Measurements from ENCODE around the gene ANKRD33B.
A peak's percentile ranks its signal among the peaks of the same experiment; 100 is the strongest.

The ANKRD33B gene

DNA sequence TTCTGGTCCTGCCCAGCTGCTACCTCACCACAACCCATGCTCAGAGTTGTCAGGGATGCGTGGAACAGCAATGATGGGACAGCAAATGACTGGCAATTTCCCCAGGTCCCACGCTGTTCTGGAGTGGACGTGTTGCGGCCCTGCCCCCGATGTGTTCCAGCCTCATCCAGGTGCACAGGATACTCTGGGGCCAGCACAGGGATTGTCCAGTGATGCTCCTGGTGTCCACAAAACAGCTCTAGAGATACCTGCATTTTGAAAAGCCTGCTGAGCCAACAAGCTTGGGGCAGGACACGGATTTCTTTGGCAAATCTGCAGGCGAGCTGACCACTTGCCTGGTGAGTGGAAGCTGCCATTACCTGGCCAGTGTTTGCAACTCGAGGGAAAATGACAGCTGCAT is 88.7 kb downstream of the ANKRD33B start:
- no peak overlapping the region for H3K4me3 ChIP-seq (ENCODE audit: control insufficient read depth, low read depth, low read length)
- TF ChIP-seq, protein P1, sequence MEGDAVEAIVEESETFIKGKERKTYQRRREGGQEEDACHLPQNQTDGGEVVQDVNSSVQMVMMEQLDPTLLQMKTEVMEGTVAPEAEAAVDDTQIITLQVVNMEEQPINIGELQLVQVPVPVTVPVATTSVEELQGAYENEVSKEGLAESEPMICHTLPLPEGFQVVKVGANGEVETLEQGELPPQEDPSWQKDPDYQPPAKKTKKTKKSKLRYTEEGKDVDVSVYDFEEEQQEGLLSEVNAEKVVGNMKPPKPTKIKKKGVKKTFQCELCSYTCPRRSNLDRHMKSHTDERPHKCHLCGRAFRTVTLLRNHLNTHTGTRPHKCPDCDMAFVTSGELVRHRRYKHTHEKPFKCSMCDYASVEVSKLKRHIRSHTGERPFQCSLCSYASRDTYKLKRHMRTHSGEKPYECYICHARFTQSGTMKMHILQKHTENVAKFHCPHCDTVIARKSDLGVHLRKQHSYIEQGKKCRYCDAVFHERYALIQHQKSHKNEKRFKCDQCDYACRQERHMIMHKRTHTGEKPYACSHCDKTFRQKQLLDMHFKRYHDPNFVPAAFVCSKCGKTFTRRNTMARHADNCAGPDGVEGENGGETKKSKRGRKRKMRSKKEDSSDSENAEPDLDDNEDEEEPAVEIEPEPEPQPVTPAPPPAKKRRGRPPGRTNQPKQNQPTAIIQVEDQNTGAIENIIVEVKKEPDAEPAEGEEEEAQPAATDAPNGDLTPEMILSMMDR (conservative IDR thresholded peaks at IDR 0.05; ENCODE audit: control insufficient read depth, insufficient read depth, low read depth, low read length), result no peak
- no peak for DNase-seq (ENCODE audit: low read depth)

DNA sequence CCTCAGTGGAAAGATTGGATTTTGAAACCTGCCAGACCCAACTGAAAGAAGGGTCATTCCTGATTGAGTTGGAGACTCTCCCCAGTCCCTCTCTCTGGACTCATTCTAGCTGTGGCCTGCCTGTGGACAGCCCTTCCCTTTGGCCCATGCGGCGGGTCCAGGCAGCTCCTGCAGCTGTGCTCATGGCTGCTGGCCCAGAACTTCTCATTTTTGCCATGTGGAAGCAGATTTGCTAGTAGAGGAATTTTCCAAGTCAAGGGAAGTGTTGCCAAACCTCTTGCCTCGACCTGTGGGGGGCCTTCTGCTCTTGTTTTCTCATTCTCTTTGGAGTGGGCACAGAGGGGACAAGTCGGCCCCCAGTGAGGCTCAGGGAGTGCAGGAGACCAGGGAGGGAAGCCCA is 89.2 kb downstream of the ANKRD33B start:
- TF ChIP-seq, protein P1 (conservative IDR thresholded peaks at IDR 0.05; ENCODE audit: control insufficient read depth, insufficient read depth, low read depth, low read length), result no peak
- DNase-seq (ENCODE audit: low read depth), result peak; percentile 47
- no peak overlapping the region for H3K4me3 ChIP-seq (ENCODE audit: control insufficient read depth, low read depth, low read length)

DNA sequence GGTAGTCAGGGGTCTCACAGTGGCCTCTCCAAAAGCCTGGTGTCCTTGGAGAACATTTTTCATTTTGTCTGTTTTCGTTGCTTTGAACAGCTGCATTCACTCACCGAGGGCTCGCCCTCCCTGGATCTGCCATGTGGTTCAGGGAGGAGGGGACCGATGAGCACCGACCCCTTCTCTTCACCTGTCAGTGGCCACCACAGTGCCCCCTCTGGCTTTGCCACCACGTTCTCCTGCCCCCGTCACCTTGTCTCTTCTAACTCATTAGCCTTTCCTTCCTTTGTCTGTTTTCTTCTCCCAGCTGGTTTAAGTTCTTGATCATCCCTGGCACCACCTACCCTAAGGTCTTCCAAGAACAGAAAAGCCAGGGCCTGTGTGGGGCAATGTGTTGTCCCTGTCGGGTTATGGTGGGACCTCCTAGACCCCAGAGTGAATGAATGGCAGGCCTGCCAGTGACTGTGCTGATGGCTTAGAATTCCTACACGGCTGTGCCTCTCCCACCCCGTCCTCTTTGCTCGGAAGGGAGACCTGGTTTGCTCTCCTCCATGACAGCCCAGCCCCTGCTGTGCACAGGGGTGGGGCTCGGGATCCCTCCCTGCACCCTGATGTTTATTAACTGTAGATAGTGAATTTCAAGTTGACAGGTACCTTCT is 90.0 kb downstream of the ANKRD33B start:
- DNase-seq (ENCODE audit: low read depth), result no peak
- no peak overlapping the region for H3K4me3 ChIP-seq (ENCODE audit: control insufficient read depth, low read depth, low read length)
- TF ChIP-seq, protein P1 (conservative IDR thresholded peaks at IDR 0.05; ENCODE audit: control insufficient read depth, insufficient read depth, low read depth, low read length), result no peak

DNA sequence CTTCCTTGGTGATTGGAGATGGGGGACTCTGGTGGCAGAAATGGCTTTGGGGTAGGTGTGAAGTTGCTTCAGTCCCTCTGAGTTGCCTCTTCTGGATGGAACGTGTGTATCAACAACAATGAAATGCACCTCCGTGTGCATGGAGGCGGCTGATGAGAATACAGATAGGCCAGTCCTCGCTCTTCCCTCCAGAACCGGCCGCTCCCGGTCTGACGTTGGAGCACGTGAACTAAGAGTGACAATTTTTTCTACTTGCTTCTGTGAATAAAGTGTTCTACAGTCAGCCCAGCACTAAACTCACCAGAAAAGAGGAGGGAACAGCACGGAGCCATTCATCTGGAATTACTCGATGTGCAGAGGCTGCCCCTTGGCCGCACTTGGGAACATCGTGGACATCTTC is 90.7 kb downstream of the ANKRD33B start:
- DNase-seq (ENCODE audit: low read depth), result no peak
- no peak overlapping the region for H3K4me3 ChIP-seq (ENCODE audit: control insufficient read depth, low read depth, low read length)
- TF ChIP-seq, protein P1 (conservative IDR thresholded peaks at IDR 0.05; ENCODE audit: control insufficient read depth, insufficient read depth, low read depth, low read length), result no peak

DNA sequence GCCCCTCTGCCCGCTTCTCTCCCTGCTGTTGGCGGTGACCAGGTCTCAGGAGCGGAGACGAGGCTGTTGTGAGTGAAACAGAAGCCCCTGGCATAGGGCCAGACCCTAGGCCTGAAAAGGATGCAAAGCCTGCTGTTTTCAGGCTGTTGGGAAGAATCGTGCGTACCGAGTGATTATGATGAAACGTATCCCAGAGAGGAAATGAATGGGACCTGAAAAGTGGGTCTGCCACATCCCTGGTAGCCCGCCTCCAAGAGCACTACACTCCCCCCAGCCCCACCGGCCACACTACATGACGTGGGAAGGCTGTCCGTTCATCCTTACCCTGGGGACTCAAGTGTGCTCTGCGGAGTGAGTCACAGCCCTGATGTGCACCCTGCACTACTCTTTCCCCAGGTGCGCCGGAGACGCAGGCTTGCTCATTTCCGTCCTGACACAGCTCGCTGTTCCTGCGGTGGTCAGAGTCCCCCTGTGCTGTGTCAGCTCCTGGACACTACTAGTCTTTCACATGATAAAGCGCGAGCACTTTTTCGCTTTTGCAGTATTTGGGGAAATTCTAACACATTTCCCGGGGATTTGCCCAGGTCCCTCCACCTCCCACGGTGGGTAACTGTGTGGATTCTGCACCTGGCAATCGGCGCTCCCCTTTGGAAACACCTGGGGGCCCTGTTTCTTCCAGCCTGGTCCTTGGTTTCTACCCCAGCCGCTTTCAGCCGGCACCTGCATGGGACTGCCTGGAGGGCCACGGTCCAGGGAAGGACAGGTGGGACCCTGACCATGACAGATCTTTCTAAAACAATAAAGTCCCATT is 91.5 kb downstream of the ANKRD33B start:
- peak; percentile 28 for DNase-seq (ENCODE audit: low read depth)
- TF ChIP-seq, protein P1 (conservative IDR thresholded peaks at IDR 0.05; ENCODE audit: control insufficient read depth, insufficient read depth, low read depth, low read length), result no peak
- no peak overlapping the region for H3K4me3 ChIP-seq (ENCODE audit: control insufficient read depth, low read depth, low read length)

DNA sequence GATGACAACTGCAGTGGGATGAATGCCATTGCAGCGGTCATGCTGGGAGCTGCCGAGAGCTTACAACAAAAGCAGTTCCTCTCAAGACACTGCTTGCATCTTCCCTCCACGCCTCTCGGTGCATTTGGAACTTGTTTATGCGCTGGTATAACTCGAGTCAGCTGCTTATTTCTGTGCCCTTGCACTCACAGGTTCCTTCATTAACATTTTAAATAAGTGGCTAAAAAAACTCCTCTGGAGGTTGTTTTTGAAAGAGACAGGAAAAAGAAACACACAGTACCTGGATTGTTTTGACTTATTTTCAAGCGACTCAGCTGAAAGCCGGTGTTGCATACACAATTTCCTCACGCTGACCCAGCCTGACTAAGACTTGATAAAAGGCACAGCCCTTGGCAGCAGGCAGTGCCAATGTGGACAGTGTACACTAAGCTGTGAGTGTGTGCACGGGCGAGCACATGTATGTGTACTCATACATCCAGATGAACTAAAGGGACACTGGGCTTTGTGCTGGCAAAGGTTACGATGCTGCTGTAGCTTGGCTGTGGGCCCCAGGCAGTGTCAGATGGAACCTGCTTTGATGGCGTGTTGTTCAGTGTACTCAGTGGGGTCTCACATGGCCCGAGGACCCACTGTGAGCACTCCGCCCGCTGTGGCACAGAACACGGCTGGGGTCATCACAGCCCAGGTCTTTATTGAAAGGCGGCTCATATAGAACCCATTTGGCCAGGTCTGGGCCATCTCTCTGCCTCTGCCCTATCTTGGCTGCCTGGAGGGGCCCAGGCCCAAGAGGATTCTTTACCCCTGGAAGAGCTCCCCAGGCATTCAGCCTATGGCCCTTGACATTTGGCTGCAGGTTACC is 92.3 kb downstream of the ANKRD33B start:
- TF ChIP-seq, protein P1 (conservative IDR thresholded peaks at IDR 0.05; ENCODE audit: control insufficient read depth, insufficient read depth, low read depth, low read length), result no peak
- DNase-seq (ENCODE audit: low read depth), result peak; percentile 46
- H3K4me3 ChIP-seq (ENCODE audit: control insufficient read depth, low read depth, low read length), result no peak overlapping the region

All from fibroblast of mammary gland (primary cell).